GM21576 (cell line): ENCODE results near the gene SOX18.

Experiments
- ATAC-seq: cut with Tn5 transposase; IDR thresholded peaks from one replicate; pipeline ENCODE4 v1.9.1; 2021; ENCODE audit warnings: mild to moderate bottlenecking, moderate library complexity; ENCODE audit not compliant: unreplicated experiment

SOX18 gene

GRCh38 chr20:64039293-64040160, 9.9 kb downstream of the SOX18 start:
- no peak for ATAC-seq

GRCh38 chr20:64038565-64039292, 10.7 kb downstream of the SOX18 start:
- ATAC-seq = peak; percentile 38

GRCh38 chr20:64038224-64038564, 11.2 kb downstream of the SOX18 start:
- ATAC-seq = peak; percentile 25

- ATAC-seq = no peak
These were observed 11.8 kb downstream of the SOX18 start for GRCh38 chr20:64037498-64038213.

- no peak for ATAC-seq
These were observed 12.3 kb downstream of the SOX18 start for GRCh38 chr20:64037199-64037497.

- no peak for ATAC-seq
These were observed 12.9 kb downstream of the SOX18 start for GRCh38 chr20:64036346-64037198.

- ATAC-seq = no peak
These were observed 13.5 kb downstream of the SOX18 start, which contains the start of gene C20orf204 for GRCh38 chr20:64035933-64036345. TSS of gene C20orf204 (plus strand) at chr20:64036182. CDS start at chr20:64036324, 142 bp downstream.

- ATAC-seq = no peak
These were observed 14.1 kb downstream of the SOX18 start for GRCh38 chr20:64035066-64035932.

GRCh38 chr20:64033981-64034493, 15.4 kb downstream of the SOX18 start:
- no peak for ATAC-seq

- no peak for ATAC-seq
These were observed 16.5 kb downstream of the SOX18 start for GRCh38 chr20:64032706-64033624.

- ATAC-seq = no peak
These were observed 17.6 kb downstream of the SOX18 start for GRCh38 chr20:64031822-64032314.

GRCh38 chr20:64030371-64031134, 18.9 kb downstream of the SOX18 start:
- ATAC-seq = no peak

- no peak for ATAC-seq
These were observed 19.9 kb downstream of the SOX18 start for GRCh38 chr20:64029293-64030117.

- no peak for ATAC-seq
These were observed 21.3 kb downstream of the SOX18 start for GRCh38 chr20:64027981-64028685.

- no peak for ATAC-seq
These were observed 23.5 kb downstream of the SOX18 start for GRCh38 chr20:64025826-64026412.
